Lower leg skin (tissue), 4 donors: ENCODE data around the gene JAK3. TPM values are rescaled to one million over a fixed set of nuclear protein-coding genes. Genes with fewer than 3 reads are reported as not detected.
"Not testable (repeated sequence)": the region's sequence is repeated elsewhere in the genome, so short reads cannot be mapped to it uniquely, and the experiment has no call there.

Experiments used
- DNase-seq, 2 donors: peaks; one replicate each; pipeline ENCODE4 v3.0.0-alpha.2; 2019; ENCODE audit warnings: low spot score in 2 of 2
- H3K4me3 ChIP-seq: fragments of 200-600 bp; sonication (generic); 2 replicates; pipeline ENCODE4 v1.5.1; 2017; ENCODE audit warnings: mild to moderate bottlenecking, low read depth; ENCODE audit not compliant: poor library complexity, severe bottlenecking
- POLR2A ChIP-seq, 2 donors: fragments of 450-650 bp; IDR thresholded peaks; one replicate each; pipeline ENCODE4 v1.6.1; 2016 to 2017; ENCODE audit warnings: antibody characterized with exemption in 2 of 2, mild to moderate bottlenecking in 1 of 2, moderate library complexity in 1 of 2
- WGBS, 2 donors: methylation state at CpG; one replicate each; pipeline ENCODE4 v1.1.5; 2018; 5-methylcytosine and 5-hydroxymethylcytosine counted together
- intact Hi-C: fragments of 100-400 bp; cut with DNase I; formaldehyde crosslinking; loops from one replicate; pipeline ENCODE4 v1.15.0; 2023; ENCODE audit warnings: low total_unique reads
- total RNA-seq, 4 donors: library from RNA; depleted of rRNA; stranded (reverse); fragments of >200 nt; gene quantifications; one replicate each; pipeline ENCODE4 v1.1.0, GENCODE V29; 2016
- TF ChIP-seq, protein P1 (sequence below), 3 donors: fragments of 450-650 bp; IDR thresholded peaks; one replicate each; pipeline ENCODE4 v1.5.1; 2016; ENCODE audit warnings: antibody characterized with exemption in 3 of 3, mild to moderate bottlenecking in 3 of 3, moderate library complexity in 2 of 3

Gene JAK3
- total RNA-seq, result 1 to 10 TPM; 2.1 to 4.0 (median 3.7) TPM

DNA sequence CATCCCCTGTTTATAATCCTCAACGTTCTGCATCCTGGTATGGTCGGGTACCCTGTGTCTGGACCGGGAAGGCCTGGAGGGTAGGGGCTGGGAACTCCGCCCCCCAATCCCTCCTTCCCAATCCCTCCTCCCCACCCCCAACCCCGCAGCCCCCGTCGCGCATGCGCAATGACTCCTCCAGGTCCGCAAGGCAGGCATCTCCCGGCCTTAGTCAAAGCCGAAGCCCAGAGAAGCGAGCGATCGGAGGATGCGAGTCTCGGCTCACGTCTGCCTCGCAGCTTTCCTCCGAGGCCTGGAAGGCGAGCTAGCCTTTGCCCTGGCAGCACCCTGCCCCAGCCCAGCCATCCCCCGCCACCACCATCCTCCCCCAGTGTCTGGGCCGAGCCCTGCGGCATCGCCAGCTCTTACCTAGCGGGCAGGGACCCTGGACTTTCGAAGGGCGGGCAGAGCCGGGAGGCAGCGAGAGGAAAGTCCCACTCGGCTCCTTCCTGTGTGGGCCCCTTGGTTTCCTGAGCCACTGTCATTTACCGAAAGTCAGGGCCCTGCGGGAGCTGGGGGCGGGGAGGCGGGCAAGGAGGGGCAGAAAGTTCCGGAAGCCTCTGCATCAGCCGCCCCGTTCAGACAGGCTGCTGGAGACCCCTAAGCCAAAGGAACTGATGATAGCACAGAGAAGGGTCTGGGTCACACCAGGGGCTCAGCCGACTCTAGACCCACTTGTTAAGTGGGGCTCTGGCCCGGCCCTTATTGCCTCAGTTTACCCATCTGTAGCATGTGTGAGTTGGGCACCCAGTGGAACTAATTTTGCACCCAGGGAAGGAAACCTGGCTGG, at the start of gene JAK3:
Gene JAK3 (minus strand): TSS at position 445 of the 829 bp plus-strand sequence. CDS start 3,565 bp downstream, outside the sequence.
- intact Hi-C loops, result no loop called here
- 9 to 16% methylated on average over 32 to 39 of the region's 40 CpGs for WGBS, 2 donors
- DNase-seq, result no peak
- TF ChIP-seq, protein P1, sequence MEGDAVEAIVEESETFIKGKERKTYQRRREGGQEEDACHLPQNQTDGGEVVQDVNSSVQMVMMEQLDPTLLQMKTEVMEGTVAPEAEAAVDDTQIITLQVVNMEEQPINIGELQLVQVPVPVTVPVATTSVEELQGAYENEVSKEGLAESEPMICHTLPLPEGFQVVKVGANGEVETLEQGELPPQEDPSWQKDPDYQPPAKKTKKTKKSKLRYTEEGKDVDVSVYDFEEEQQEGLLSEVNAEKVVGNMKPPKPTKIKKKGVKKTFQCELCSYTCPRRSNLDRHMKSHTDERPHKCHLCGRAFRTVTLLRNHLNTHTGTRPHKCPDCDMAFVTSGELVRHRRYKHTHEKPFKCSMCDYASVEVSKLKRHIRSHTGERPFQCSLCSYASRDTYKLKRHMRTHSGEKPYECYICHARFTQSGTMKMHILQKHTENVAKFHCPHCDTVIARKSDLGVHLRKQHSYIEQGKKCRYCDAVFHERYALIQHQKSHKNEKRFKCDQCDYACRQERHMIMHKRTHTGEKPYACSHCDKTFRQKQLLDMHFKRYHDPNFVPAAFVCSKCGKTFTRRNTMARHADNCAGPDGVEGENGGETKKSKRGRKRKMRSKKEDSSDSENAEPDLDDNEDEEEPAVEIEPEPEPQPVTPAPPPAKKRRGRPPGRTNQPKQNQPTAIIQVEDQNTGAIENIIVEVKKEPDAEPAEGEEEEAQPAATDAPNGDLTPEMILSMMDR (IDR thresholded peaks at IDR 0.05), result no peak
- no peak for TF ChIP-seq POLR2A (IDR thresholded peaks at IDR 0.05)
- H3K4me3 ChIP-seq, result peak within 1 kb of the TSS; percentile 5

DNA sequence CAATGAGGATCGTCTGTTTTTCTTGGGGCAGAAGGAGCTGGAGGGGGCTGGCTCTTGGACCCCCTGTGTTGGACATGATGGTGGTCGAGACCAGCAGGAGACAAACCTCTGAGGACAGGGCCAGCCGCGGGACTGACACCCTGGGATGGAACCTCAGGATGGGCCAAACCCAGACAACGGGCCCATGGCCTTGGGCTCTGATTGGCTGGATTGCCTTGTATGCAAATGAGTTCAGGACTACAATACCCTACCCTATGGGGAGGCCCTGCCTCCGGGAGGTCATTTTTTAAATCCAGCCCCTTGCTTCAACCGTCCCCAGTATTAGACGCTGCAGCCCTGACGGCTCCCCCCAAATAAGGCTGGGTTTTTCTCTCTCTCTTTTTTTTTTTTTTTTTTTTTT, 46.0 kb upstream of the JAK3 start:
- H3K4me3 ChIP-seq, result no peak overlapping the region
- TF ChIP-seq, protein P1 (IDR thresholded peaks at IDR 0.05), result no peak
- no peak for TF ChIP-seq POLR2A (IDR thresholded peaks at IDR 0.05)
- WGBS, 2 donors, result 70 to 72% methylated on average over 9 of the region's 9 CpGs

DNA sequence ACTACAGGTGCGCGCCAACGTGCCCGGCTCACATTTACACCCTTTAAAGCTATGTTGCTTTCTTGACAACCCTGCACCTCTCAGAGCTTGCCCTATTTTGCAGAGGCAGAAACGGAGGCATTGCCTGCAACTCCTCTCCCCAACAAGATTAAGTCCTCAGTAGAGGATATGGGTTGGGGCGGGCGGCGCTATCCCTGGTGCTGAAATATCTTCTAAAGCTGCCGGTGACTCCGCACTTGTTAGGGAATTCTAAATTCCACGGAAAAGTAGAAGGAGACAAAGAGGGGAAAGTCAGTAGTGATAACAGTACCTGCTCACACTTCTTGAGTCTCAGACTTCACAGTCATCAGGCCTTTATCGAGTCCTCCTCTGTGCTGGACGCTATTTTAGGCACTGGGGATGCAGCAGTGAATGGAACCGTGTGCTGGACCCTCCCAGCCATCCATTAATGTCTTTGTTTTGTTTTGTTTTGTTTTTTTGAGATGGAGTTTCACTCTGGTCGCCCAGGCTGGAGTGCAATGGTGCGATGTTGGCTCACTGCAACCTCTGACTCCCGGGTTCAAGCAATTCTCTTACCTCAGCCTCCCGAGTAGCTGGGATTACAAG, 41.9 kb upstream of the JAK3 start:
- no peak for DNase-seq
- WGBS, 2 donors, result 24 to 38% methylated on average over 18 of the region's 18 CpGs
- intact Hi-C loops, result no loop called here
- no peak overlapping the region for H3K4me3 ChIP-seq
- no peak for TF ChIP-seq POLR2A (IDR thresholded peaks at IDR 0.05)
- TF ChIP-seq, protein P1 (IDR thresholded peaks at IDR 0.05), result no peak

More for the DNA sequence above, 46.0 kb upstream of the JAK3 start:
- intact Hi-C loops, result no loop called here
- DNase-seq, result no peak

GRCh38 chr19:17888260-17888659, 40.5 kb upstream of the JAK3 start:
- intact Hi-C loops, result no loop called here
- TF ChIP-seq, protein P1 (IDR thresholded peaks at IDR 0.05), result no peak
- TF ChIP-seq POLR2A (IDR thresholded peaks at IDR 0.05), result no peak
- no peak for DNase-seq
- H3K4me3 ChIP-seq, result no peak overlapping the region
- WGBS, 2 donors, result 79 to 87% methylated on average over 7 of the region's 7 CpGs

DNA sequence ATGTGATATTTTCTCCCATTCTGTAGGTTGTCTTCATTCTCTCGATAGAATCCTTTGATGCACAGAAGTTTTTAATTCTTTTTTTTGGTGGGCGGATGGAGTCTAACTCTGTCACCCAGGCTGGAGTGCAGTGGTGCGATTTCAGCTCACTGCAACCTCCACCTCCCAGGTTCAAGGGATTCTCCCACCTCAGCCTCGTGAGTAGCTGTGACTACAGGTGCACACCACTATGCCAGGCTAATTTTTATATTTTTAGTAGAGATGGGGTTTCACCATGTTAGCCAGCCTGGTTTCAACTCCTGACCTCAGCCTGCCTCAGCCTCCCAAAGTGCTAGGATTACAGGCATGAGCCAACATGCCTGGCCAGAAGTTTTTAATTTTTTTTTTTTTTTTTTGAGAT, 39.4 kb upstream of the JAK3 start:
- intact Hi-C loops, DNase-seq, H3K4me3 ChIP-seq: not testable (repeated sequence)
- 65 to 72% methylated on average over 4 of the region's 4 CpGs for WGBS, 2 donors

- intact Hi-C loops, result no loop called here
- 72 to 74% methylated on average over 7 of the region's 7 CpGs for WGBS, 2 donors
- DNase-seq, result no peak
- no peak for TF ChIP-seq POLR2A (IDR thresholded peaks at IDR 0.05)
- TF ChIP-seq, protein P1 (IDR thresholded peaks at IDR 0.05), result no peak
- no peak overlapping the region for H3K4me3 ChIP-seq
Observed at GRCh38 chr19:17886515-17886914, 38.7 kb upstream of the JAK3 start.
